Activated CD8-positive, alpha-beta memory T cell treated with anti-CD3 and anti-CD28 coated beads for 36 hours (primary cell): ENCODE data around the gene ANAPC2. TPM values are rescaled to one million over a fixed set of nuclear protein-coding genes. Genes with fewer than 3 reads are reported as not detected.

Experiments
- CTCF ChIA-PET: fragments of 350-600 bp; sonication (Branson Sonifier 250); formaldehyde crosslinking; loops from one replicate; lab custom pipeline; 2021; ENCODE audit warnings: antibody characterized with exemption; lab: Charles Lee
- POLR2A ChIA-PET: fragments of 350-600 bp; sonication (Branson Sonifier 250); formaldehyde crosslinking; loops from one replicate; lab custom pipeline; 2021; ENCODE audit warnings: antibody characterized with exemption; lab: Charles Lee
- total RNA-seq, 2 experiments: library from RNA; stranded (reverse); gene quantifications; one replicate each; pipeline ENCODE4 v1.2.3, GENCODE V29; 2021

ANAPC2 gene
- 10 to 100 TPM; 49.1 to 51.8 TPM for total RNA-seq

- ChIA-PET POLR2A (interaction anchor here (0.8 to 3.4 kb wide), 11 partner anchors 10 to 381 kb away, joined by 3 to 19 read pairs (median 4); partner anchors contain the start of gene TPRN), CTCF (interaction anchor here (0.8 to 3.2 kb wide), 17 partner anchors 8 to 154 kb away, joined by 3 to 21 read pairs (median 4); partner anchors contain the start of genes GRIN1, NPDC1, RNF224 and SLC34A3)
These were observed at the start of gene ANAPC2, which contains the start of gene SSNA1 for GRCh38 chr9:137188490-137189296. Gene ANAPC2, minus strand, starts transcription at chr9:137188560. Its CDS starts 28 bp downstream, at chr9:137188532. Gene SSNA1, plus strand, starts transcription at chr9:137188676. Its CDS starts 51 bp downstream, at chr9:137188727.

- ChIA-PET POLR2A (interaction anchor here (0.6 to 1.1 kb wide), 3 partner anchors 17 to 190 kb away, joined by 3 to 4 read pairs (median 3); no protein-coding TSS in a partner anchor), CTCF (interaction anchor here (0.6 to 2.7 kb wide), 40 partner anchors 8 to 315 kb away, joined by 3 to 49 read pairs (median 4); partner anchors contain the start of genes ANAPC2, CYSRT1, DPP7 and MAN1B1)
These were observed 48.6 kb upstream of the ANAPC2 start for GRCh38 chr9:137236936-137237421.

GRCh38 chr9:137236238-137236935, 48.0 kb upstream of the ANAPC2 start:
- ChIA-PET CTCF (interaction anchor here (0.6 to 2.7 kb wide), 41 partner anchors 9 to 746 kb away, joined by 3 to 49 read pairs (median 4); partner anchors contain the start of genes ANAPC2, CYSRT1, DPP7 and MAN1B1), POLR2A (interaction anchor here (0.6 to 1.1 kb wide), 4 partner anchors 18 to 244 kb away, joined by 3 to 6 read pairs (median 4); no protein-coding TSS in a partner anchor)

GRCh38 chr9:137235424-137236237, 47.3 kb upstream of the ANAPC2 start:
- POLR2A ChIA-PET, result interaction anchor here (0.6 kb wide), 1 partner anchor 243 kb away, joined by 6 read pairs; no protein-coding TSS in a partner anchor
- CTCF ChIA-PET, result interaction anchor here (0.6 to 2.7 kb wide), 23 partner anchors 10 to 745 kb away, joined by 3 to 49 read pairs (median 5); partner anchors contain the start of genes ANAPC2, CYSRT1, DPP7 and MAN1B1

GRCh38 chr9:137234758-137235423, 46.5 kb upstream of the ANAPC2 start:
- ChIA-PET CTCF (interaction anchor here (0.8 to 2.7 kb wide), 7 partner anchors 19 to 205 kb away, joined by 3 to 19 read pairs (median 3); partner anchors contain the start of genes ANAPC2 and SSNA1), POLR2A (interaction anchor here (1.0 kb wide), 1 partner anchor 67 kb away, joined by 3 read pairs; no protein-coding TSS in a partner anchor)

GRCh38 chr9:137234055-137234697, 45.8 kb upstream of the ANAPC2 start:
- ChIA-PET POLR2A (interaction anchor here (1.0 kb wide), 1 partner anchor 67 kb away, joined by 3 read pairs; no protein-coding TSS in a partner anchor), CTCF (interaction anchor here (0.8 to 1.5 kb wide), 2 partner anchors 38 to 105 kb away, joined by 3 read pairs; no protein-coding TSS in a partner anchor)

- ChIA-PET POLR2A (no interaction called here), CTCF (no interaction called here)
These were observed 45.0 kb upstream of the ANAPC2 start for GRCh38 chr9:137233143-137233980.

GRCh38 chr9:137232510-137232909, 44.1 kb upstream of the ANAPC2 start:
- POLR2A ChIA-PET, result no interaction called here
- CTCF ChIA-PET, result no interaction called here

GRCh38 chr9:137232101-137232500, 43.7 kb upstream of the ANAPC2 start:
- CTCF ChIA-PET, result no interaction called here
- POLR2A ChIA-PET, result no interaction called here

GRCh38 chr9:137231372-137232039, 43.1 kb upstream of the ANAPC2 start:
- ChIA-PET POLR2A (no interaction called here), CTCF (interaction anchor here (0.6 to 1.2 kb wide), 2 partner anchors 43 to 108 kb away, joined by 4 read pairs; partner anchors contain the start of genes ANAPC2 and SSNA1)

- ChIA-PET POLR2A (no interaction called here), CTCF (interaction anchor here (1.2 kb wide), 1 partner anchor 42 kb away, joined by 4 read pairs; the partner anchor contains the start of genes ANAPC2 and SSNA1)
These were observed 42.5 kb upstream of the ANAPC2 start, which contains the start of gene SLC34A3 for GRCh38 chr9:137230705-137231371. Gene SLC34A3, plus strand, starts transcription at chr9:137230901. Its CDS starts 802 bp downstream, at chr9:137231703.

- ChIA-PET CTCF (interaction anchor here (1.2 kb wide), 1 partner anchor 41 kb away, joined by 4 read pairs; the partner anchor contains the start of genes ANAPC2 and SSNA1), POLR2A (no interaction called here)
These were observed 41.7 kb upstream of the ANAPC2 start for GRCh38 chr9:137229903-137230704.

GRCh38 chr9:137228968-137229896, 40.9 kb upstream of the ANAPC2 start:
- CTCF ChIA-PET, result interaction anchor here (2.3 to 2.7 kb wide), 2 partner anchors 41 to 115 kb away, joined by 14 to 16 read pairs; partner anchors contain the start of genes ANAPC2, DPP7 and SSNA1
- POLR2A ChIA-PET, result no interaction called here
